Measurements from ENCODE around the gene TMPRSS15. TPM values are rescaled to one million over a fixed set of nuclear protein-coding genes. Genes with fewer than 3 reads are reported as not detected.

The TMPRSS15 gene
- total RNA-seq, 1 donor from 2014 or later = not detected

DNA sequence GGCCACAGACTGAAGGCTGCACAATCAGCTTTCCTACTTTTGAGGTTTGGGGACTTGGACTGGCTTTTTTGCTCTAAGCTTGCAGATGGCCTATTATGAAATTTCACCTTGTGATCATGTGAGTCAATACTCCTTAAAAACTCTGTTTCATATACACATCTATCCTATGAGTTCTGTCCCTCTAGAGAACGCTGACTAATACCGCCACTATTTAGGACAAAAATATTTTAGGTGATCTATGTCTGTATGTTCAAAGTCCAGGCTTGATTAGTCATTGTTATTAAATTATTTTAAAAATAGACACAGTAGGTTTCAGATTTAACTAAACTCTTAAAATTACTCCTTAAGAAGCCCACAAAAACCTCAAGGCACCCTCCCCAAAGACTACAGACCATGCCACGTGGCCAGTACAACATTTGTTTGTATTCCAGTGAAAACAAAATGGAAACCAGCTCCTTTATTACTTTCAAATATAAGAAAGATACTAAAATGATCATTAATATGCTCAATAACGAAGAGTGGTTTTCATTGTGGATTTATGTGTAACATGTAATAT, 63.1 kb downstream of the TMPRSS15 start:
- Histone ChIP-seq H3K27ac (no peak overlapping the region), H3F3A (ENCODE audit: low read depth) (no peaks in the 10 kb centered on the region), H3K79me2 (ENCODE audit: low read depth) (no peaks in the 10 kb centered on the region), H2AFZ (replicated peaks) (no peak overlapping the region), H3K36me3 (no peaks in the 10 kb centered on the region), H3K4me1 (no peaks in the 10 kb centered on the region), H4K20me1 (ENCODE audit: low read depth) (no peaks in the 10 kb centered on the region), H3K9me3 (ENCODE audit: low read depth) (no peaks in the 10 kb centered on the region), H3K4me3 (no peak overlapping the region), H3K9ac (no peak overlapping the region), H3K4me2 (no peak overlapping the region), H3K27me3 (no peaks in the 10 kb centered on the region)
- H3K27me3 Mint-ChIP-seq (ENCODE audit: insufficient read depth, low read depth) = no peaks in the 10 kb centered on the region
- no peak overlapping the region for H3K4me3 Mint-ChIP-seq
- no peak overlapping the region for H3K27ac Mint-ChIP-seq
- no peaks in the 10 kb centered on the region for H3K36me3 Mint-ChIP-seq
- H3K9me3 Mint-ChIP-seq = no peaks in the 10 kb centered on the region
- no peak for TF ChIP-seq EZH2 (IDR thresholded peaks at IDR 0.05)
- DNase-seq (ENCODE audit: low spot score) = no peak
- H3K4me1 Mint-ChIP-seq = peaks cover 6% of the 10 kb centered on the region

DNA sequence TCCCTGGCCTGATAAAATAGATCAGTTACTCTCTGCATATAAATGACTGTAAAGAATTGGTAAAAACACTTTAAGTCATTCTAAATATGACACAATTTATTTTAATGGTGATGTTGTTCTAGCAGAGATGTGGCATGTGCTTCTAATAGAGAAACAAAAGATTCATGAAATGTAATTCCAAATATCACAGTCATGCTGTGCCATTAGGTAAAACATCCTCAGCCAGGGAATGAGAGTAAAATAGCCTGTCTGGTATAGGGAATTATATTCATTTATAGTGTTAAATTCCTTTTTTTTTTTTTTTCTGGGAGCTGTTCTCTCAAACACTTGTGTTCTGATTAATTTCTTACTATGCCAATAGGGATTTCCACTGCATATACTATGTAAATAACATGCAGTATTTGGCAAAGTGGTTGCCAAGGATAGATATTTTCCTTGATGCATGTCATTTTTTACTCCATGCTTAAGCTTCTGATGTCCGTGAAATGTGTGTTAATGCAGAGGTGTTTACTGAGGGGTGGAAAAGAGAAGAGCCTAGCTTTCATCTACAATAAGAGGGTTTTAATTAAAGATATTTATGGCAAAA, 67.8 kb downstream of the TMPRSS15 start:
- no peak overlapping the region for H3K9ac ChIP-seq
- H3K4me2 ChIP-seq = no peak overlapping the region
- TF ChIP-seq EZH2phosphoT487 (IDR thresholded peaks at IDR 0.05) = no peak
- no peak for TF ChIP-seq EZH2 (IDR thresholded peaks at IDR 0.05)
- TF ChIP-seq, protein P1, sequence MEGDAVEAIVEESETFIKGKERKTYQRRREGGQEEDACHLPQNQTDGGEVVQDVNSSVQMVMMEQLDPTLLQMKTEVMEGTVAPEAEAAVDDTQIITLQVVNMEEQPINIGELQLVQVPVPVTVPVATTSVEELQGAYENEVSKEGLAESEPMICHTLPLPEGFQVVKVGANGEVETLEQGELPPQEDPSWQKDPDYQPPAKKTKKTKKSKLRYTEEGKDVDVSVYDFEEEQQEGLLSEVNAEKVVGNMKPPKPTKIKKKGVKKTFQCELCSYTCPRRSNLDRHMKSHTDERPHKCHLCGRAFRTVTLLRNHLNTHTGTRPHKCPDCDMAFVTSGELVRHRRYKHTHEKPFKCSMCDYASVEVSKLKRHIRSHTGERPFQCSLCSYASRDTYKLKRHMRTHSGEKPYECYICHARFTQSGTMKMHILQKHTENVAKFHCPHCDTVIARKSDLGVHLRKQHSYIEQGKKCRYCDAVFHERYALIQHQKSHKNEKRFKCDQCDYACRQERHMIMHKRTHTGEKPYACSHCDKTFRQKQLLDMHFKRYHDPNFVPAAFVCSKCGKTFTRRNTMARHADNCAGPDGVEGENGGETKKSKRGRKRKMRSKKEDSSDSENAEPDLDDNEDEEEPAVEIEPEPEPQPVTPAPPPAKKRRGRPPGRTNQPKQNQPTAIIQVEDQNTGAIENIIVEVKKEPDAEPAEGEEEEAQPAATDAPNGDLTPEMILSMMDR (IDR thresholded peaks at IDR 0.05) = no peak
- H3K79me2 ChIP-seq (ENCODE audit: low read depth) = no peaks in the 10 kb centered on the region
- Mint-ChIP-seq H3K27ac (no peak overlapping the region), H3K9me3 (no peaks in the 10 kb centered on the region), H3K4me3 (no peak overlapping the region), H3K36me3 (no peaks in the 10 kb centered on the region), H3K4me1 (peaks cover 13% of the 10 kb centered on the region), H3K27me3 (ENCODE audit: insufficient read depth, low read depth) (no peaks in the 10 kb centered on the region)
- H2AFZ ChIP-seq (replicated peaks) = no peak overlapping the region
- H3K4me3 ChIP-seq = no peak overlapping the region
- H3K9me3 ChIP-seq (ENCODE audit: low read depth) = no peaks in the 10 kb centered on the region
- H3K4me1 ChIP-seq = no peaks in the 10 kb centered on the region
- H3K27me3 ChIP-seq = no peaks in the 10 kb centered on the region
- H3K36me3 ChIP-seq = no peaks in the 10 kb centered on the region
- no peaks in the 10 kb centered on the region for H3F3A ChIP-seq (ENCODE audit: low read depth)
- H4K20me1 ChIP-seq (ENCODE audit: low read depth) = no peaks in the 10 kb centered on the region
- no peak for DNase-seq (ENCODE audit: low spot score)
- no peak overlapping the region for H3K27ac ChIP-seq

DNA sequence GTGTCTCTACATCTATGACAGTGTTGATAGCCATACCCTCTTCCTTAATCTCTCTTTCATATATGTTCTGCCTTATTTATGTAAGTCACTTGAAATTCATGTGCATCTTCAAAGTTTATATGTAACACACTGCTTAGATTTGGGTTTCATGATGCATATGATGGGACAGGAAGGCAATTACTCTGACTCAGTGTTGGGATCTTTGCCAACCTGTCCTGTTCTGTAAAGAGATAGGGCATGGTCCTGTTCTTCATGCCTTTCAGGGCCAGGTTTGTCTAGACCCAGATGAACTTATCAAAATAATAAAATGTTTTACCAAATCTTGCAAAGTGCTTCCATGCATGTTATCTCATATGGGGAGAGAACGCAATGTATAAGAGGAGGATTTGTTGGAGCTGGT, 69.5 kb downstream of the TMPRSS15 start:
- no peaks in the 10 kb centered on the region for H3K36me3 Mint-ChIP-seq
- H3K4me3 Mint-ChIP-seq = no peak overlapping the region

DNA sequence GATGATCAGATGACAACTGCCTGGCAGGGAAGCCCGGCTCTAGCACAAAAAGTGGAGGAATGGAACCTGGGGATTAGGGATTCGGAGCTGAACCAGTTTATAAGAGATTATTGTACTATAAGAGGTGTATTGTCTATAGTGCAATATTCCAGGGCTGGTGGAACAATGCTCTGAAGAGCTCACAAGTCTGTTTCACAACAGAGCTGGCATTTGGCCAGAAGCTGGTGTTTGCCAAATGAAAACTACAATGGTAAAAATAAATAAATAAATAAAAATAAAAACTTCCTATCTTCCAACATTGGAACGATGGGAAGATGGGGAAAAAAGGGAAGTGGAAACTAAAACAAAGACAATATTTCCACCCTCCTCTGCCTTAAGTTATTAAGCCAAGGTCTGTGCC, 85.4 kb downstream of the TMPRSS15 start:
- Mint-ChIP-seq H3K36me3 (no peaks in the 10 kb centered on the region), H3K4me3 (no peak overlapping the region), H3K9me3 (peaks cover 4% of the 10 kb centered on the region), H3K27me3 (ENCODE audit: insufficient read depth, low read depth) (no peaks in the 10 kb centered on the region), H3K4me1 (no peaks in the 10 kb centered on the region), H3K27ac (no peak overlapping the region)
- no peak overlapping the region for H3K27ac ChIP-seq
- H3K9ac ChIP-seq = no peak overlapping the region
- TF ChIP-seq, protein P1 (IDR thresholded peaks at IDR 0.05) = no peak
- no peak overlapping the region for H3K4me3 ChIP-seq
- no peaks in the 10 kb centered on the region for H3K4me1 ChIP-seq
- no peaks in the 10 kb centered on the region for H3K27me3 ChIP-seq
- H3K36me3 ChIP-seq = no peaks in the 10 kb centered on the region
- H4K20me1 ChIP-seq (ENCODE audit: low read depth) = no peaks in the 10 kb centered on the region
- no peak for DNase-seq (ENCODE audit: low spot score)
- no peak overlapping the region for H2AFZ ChIP-seq (replicated peaks)
- H3K79me2 ChIP-seq (ENCODE audit: low read depth) = no peaks in the 10 kb centered on the region
- no peak overlapping the region for H3K4me2 ChIP-seq
- peaks cover 3% of the 10 kb centered on the region for H3K9me3 ChIP-seq (ENCODE audit: low read depth)
- no peaks in the 10 kb centered on the region for H3F3A ChIP-seq (ENCODE audit: low read depth)

More for the DNA sequence above, 69.5 kb downstream of the TMPRSS15 start:
- Histone ChIP-seq H3K27ac (no peak overlapping the region), H2AFZ (replicated peaks) (no peak overlapping the region), H3F3A (ENCODE audit: low read depth) (no peaks in the 10 kb centered on the region), H3K4me1 (no peaks in the 10 kb centered on the region), H3K27me3 (no peaks in the 10 kb centered on the region), H3K4me2 (no peak overlapping the region), H3K9ac (no peak overlapping the region), H3K79me2 (ENCODE audit: low read depth) (no peaks in the 10 kb centered on the region), H3K9me3 (ENCODE audit: low read depth) (no peaks in the 10 kb centered on the region), H4K20me1 (ENCODE audit: low read depth) (no peaks in the 10 kb centered on the region), H3K36me3 (no peaks in the 10 kb centered on the region), H3K4me3 (no peak overlapping the region)
- no peaks in the 10 kb centered on the region for H3K27me3 Mint-ChIP-seq (ENCODE audit: insufficient read depth, low read depth)
- TF ChIP-seq EZH2 (IDR thresholded peaks at IDR 0.05) (no peak), EZH2phosphoT487 (IDR thresholded peaks at IDR 0.05) (no peak)
- TF ChIP-seq, protein P1 (IDR thresholded peaks at IDR 0.05) = no peak
- peaks cover 13% of the 10 kb centered on the region for H3K4me1 Mint-ChIP-seq
- DNase-seq (ENCODE audit: low spot score) = no peak
- H3K27ac Mint-ChIP-seq = no peak overlapping the region
- no peaks in the 10 kb centered on the region for H3K9me3 Mint-ChIP-seq
